HepG2 (cell line): ENCODE data around the gene MED15. TPM values are rescaled to one million over a fixed set of nuclear protein-coding genes. Genes with fewer than 3 reads are reported as not detected.

Experiments used
- GFI1 ChIP-seq: sonication (generic); formaldehyde crosslinking; IDR thresholded peaks from 2 replicates; pipeline ENCODE4 v1.5.0; 2020; ENCODE audit warnings: missing genetic modification reagents, mild to moderate bottlenecking, borderline replicate concordance
- HNRNPUL1 ChIP-seq: fragments of 200-400 bp; formaldehyde crosslinking; IDR thresholded peaks from 2 replicates; pipeline ENCODE4 v1.6.1; 2017; ENCODE audit warnings: low read depth, mild to moderate bottlenecking, low read length, moderate library complexity
- MIER2 ChIP-seq: IDR thresholded peaks from 2 replicates; pipeline ENCODE4 v1.6.1; 2016; ENCODE audit warnings: missing biosample characterization, missing genetic modification reagents
- POLR2A ChIP-seq, 2 experiments: IDR thresholded peaks; 2 replicates each; pipeline ENCODE4 v1.6.1; 2011; ENCODE audit warnings: low read depth in 2 of 2, low read length in 2 of 2, mild to moderate bottlenecking in 1 of 2, moderate library complexity in 1 of 2; ENCODE audit not compliant: insufficient read depth in 1 of 2
- RAD51 ChIP-seq: fragments of 450-650 bp; IDR thresholded peaks from 2 replicates; pipeline ENCODE4 v1.6.1; 2016; ENCODE audit warnings: borderline replicate concordance
- SSRP1 ChIP-seq: IDR thresholded peaks from 2 replicates; pipeline ENCODE4 v1.6.1; 2016; ENCODE audit warnings: control low read depth
- ZBTB38 ChIP-seq: sonication (generic); formaldehyde crosslinking; IDR thresholded peaks from 2 replicates; pipeline ENCODE4 v1.5.1; 2020; ENCODE audit warnings: mild to moderate bottlenecking, missing genetic modification reagents
- ZFP36L1 ChIP-seq: sonication (generic); formaldehyde crosslinking; IDR thresholded peaks from 2 replicates; pipeline ENCODE4 v1.8.0; 2022; ENCODE audit warnings: mild to moderate bottlenecking, missing genetic modification reagents, moderate library complexity
- ZNF3 ChIP-seq: IDR thresholded peaks from 2 replicates; pipeline ENCODE4 v1.7.0; 2017; ENCODE audit warnings: inconsistent platforms
- ZNF33A ChIP-seq: sonication (generic); formaldehyde crosslinking; IDR thresholded peaks from 2 replicates; pipeline ENCODE4 v1.5.1; 2020; ENCODE audit warnings: missing genetic modification reagents, mild to moderate bottlenecking, moderate library complexity, borderline replicate concordance
- ZNF431 ChIP-seq: sonication (generic); formaldehyde crosslinking; IDR thresholded peaks from 2 replicates; pipeline ENCODE4 v1.9.0; 2022; ENCODE audit warnings: missing genetic modification reagents, low read depth, mild to moderate bottlenecking, borderline replicate concordance
- ZNF496 ChIP-seq: sonication (generic); formaldehyde crosslinking; IDR thresholded peaks from 2 replicates; pipeline ENCODE4 v1.8.1; 2023; ENCODE audit warnings: mild to moderate bottlenecking, moderate library complexity, missing genetic modification reagents; ENCODE audit not compliant: insufficient replicate concordance
- ZNF546 ChIP-seq: sonication (generic); formaldehyde crosslinking; conservative IDR thresholded peaks from 2 replicates; pipeline ENCODE4 v1.8.1; 2023; ENCODE audit warnings: mild to moderate bottlenecking, missing genetic modification reagents
- polyA plus RNA-seq, 8 experiments: library from polyadenylated mRNA; depleted of rRNA in 3 of 8; stranded (reverse) in 7 of 8; unstranded in 1 of 8; fragments of >200 nt; fragmentation: Illumina TruSeq in 4 of 8; extraction: Trizol in 4 of 8; gene quantifications; 2 replicates each; pipeline versions ENCODE4 v1.2.1 to v1.2.3, GENCODE V29; 2011 to 2016; ENCODE audit warnings: low read depth in 4 of 8, missing spikeins in 1 of 8, mixed read lengths in 1 of 8; ENCODE audit not compliant: insufficient read depth in 1 of 8
- total RNA-seq, 5 experiments: library from RNA; depleted of rRNA; stranded (reverse); fragments of >200 nt; fragmentation: Illumina TruSeq; extraction: Trizol; gene quantifications; 2 replicates each; pipeline ENCODE4 v1.2.3, GENCODE V29; 2016; ENCODE audit warnings: low read depth in 1 of 5
- TF ChIP-seq, protein P1 (sequence below): sonication (generic); formaldehyde crosslinking; IDR thresholded peaks from 2 replicates; pipeline ENCODE4 v1.4.0; 2020; ENCODE audit warnings: mild to moderate bottlenecking, missing genetic modification reagents
- TF ChIP-seq, protein P2 (sequence below): sonication (generic); formaldehyde crosslinking; IDR thresholded peaks from 2 replicates; pipeline ENCODE4 v1.4.0; 2020; ENCODE audit warnings: mild to moderate bottlenecking, missing genetic modification reagents
- TF ChIP-seq, protein P3 (sequence below): sonication (generic); formaldehyde crosslinking; IDR thresholded peaks from 2 replicates; pipeline ENCODE4 v1.5.1; 2020; ENCODE audit warnings: mild to moderate bottlenecking, missing genetic modification reagents, moderate library complexity
- TF ChIP-seq, protein P4 (sequence below): sonication (generic); formaldehyde crosslinking; IDR thresholded peaks from 2 replicates; pipeline ENCODE4 v1.4.0; 2020; ENCODE audit warnings: missing genetic modification reagents; ENCODE audit errors: not compliant biosample characterization
- TF ChIP-seq, protein P5 (sequence below): sonication (generic); formaldehyde crosslinking; IDR thresholded peaks from 2 replicates; pipeline ENCODE4 v1.5.0; 2020; ENCODE audit warnings: missing genetic modification reagents, mild to moderate bottlenecking, borderline replicate concordance
- TF ChIP-seq, protein P6 (sequence below): sonication (generic); formaldehyde crosslinking; IDR thresholded peaks from 2 replicates; pipeline ENCODE4 v1.4.0; 2020; ENCODE audit warnings: missing genetic modification reagents
- TF ChIP-seq, protein P7 (sequence below): sonication (generic); formaldehyde crosslinking; IDR thresholded peaks from 2 replicates; pipeline ENCODE4 v1.4.0; 2020; ENCODE audit warnings: missing genetic modification reagents

MED15 gene
- total and polyA plus RNA-seq, 2 of the 13 experiments (the other 11 are each of a cell fraction or from before 2014, with no cell fraction given): 14.3 to 27.0 TPM

DNA sequence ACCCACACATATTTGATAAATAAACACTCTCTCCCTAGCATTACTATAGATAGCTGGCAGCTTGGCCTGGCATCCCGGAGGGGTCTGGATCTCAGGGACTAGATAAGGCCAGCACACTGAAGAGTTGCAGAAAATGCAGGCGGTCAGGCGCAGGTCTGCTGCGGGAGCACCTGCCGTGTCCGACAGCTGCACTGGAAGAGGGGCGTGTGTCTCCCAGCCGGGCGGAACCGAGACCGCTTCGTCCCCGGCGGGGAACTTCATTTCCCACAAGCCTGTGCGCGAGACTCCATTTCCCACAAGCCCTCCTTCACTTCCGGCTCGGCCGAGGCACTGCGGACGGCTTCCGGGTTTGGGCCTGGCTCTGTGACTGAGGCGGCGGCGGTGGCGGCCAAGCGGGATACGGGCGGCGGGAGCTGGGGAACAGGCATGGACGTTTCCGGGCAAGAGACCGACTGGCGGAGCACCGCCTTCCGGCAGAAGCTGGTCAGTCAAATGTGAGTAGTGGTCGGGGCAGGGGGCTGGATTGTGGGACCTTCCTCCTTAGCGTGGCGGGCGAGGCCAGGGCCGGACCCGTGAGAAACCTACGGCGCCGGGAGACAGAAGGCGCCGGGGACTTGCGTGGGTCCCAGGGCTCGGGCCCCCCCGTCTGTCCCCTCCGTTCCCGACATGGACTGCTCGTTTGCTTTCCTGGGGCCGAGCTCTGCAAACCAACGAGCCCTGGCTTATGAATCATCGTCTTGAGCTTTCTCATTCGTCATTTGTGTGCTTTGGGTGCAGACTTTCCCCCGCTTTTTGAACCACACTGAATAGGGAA lies at the start of gene MED15 (continued):
- TF ChIP-seq HNRNPUL1: peak; percentile 37; the same call in 1 of the 2 replicates
- no peak for TF ChIP-seq MIER2 (CRISPR knock-in tag)
- peak; percentile 79 for TF ChIP-seq ZBTB38
- 0 out of 2 replicates have a peak, but pooled peaks have one; percentile 77 for TF ChIP-seq ZFP36L1
- no peak for TF ChIP-seq RAD51
- TF ChIP-seq, protein P1, sequence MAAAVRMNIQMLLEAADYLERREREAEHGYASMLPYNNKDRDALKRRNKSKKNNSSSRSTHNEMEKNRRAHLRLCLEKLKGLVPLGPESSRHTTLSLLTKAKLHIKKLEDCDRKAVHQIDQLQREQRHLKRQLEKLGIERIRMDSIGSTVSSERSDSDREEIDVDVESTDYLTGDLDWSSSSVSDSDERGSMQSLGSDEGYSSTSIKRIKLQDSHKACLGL (CRISPR knock-in tag): peak; percentile 83
- peak; percentile 37; the same call in 1 of the 2 replicates for TF ChIP-seq GFI1 (CRISPR knock-in tag)
- no peak for TF ChIP-seq ZNF496 (CRISPR knock-in tag)
- TF ChIP-seq, protein P2, sequence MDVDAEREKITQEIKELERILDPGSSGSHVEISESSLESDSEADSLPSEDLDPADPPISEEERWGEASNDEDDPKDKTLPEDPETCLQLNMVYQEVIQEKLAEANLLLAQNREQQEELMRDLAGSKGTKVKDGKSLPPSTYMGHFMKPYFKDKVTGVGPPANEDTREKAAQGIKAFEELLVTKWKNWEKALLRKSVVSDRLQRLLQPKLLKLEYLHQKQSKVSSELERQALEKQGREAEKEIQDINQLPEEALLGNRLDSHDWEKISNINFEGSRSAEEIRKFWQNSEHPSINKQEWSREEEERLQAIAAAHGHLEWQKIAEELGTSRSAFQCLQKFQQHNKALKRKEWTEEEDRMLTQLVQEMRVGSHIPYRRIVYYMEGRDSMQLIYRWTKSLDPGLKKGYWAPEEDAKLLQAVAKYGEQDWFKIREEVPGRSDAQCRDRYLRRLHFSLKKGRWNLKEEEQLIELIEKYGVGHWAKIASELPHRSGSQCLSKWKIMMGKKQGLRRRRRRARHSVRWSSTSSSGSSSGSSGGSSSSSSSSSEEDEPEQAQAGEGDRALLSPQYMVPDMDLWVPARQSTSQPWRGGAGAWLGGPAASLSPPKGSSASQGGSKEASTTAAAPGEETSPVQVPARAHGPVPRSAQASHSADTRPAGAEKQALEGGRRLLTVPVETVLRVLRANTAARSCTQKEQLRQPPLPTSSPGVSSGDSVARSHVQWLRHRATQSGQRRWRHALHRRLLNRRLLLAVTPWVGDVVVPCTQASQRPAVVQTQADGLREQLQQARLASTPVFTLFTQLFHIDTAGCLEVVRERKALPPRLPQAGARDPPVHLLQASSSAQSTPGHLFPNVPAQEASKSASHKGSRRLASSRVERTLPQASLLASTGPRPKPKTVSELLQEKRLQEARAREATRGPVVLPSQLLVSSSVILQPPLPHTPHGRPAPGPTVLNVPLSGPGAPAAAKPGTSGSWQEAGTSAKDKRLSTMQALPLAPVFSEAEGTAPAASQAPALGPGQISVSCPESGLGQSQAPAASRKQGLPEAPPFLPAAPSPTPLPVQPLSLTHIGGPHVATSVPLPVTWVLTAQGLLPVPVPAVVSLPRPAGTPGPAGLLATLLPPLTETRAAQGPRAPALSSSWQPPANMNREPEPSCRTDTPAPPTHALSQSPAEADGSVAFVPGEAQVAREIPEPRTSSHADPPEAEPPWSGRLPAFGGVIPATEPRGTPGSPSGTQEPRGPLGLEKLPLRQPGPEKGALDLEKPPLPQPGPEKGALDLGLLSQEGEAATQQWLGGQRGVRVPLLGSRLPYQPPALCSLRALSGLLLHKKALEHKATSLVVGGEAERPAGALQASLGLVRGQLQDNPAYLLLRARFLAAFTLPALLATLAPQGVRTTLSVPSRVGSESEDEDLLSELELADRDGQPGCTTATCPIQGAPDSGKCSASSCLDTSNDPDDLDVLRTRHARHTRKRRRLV (CRISPR knock-in tag): 0 out of 2 replicates have a peak, but pooled peaks have one; percentile 74
- TF ChIP-seq ZNF431 (CRISPR knock-in tag): peak; percentile 61; the same call in 1 of the 2 replicates
- no peak for TF ChIP-seq SSRP1 (CRISPR knock-in tag)
- TF ChIP-seq, protein P3, sequence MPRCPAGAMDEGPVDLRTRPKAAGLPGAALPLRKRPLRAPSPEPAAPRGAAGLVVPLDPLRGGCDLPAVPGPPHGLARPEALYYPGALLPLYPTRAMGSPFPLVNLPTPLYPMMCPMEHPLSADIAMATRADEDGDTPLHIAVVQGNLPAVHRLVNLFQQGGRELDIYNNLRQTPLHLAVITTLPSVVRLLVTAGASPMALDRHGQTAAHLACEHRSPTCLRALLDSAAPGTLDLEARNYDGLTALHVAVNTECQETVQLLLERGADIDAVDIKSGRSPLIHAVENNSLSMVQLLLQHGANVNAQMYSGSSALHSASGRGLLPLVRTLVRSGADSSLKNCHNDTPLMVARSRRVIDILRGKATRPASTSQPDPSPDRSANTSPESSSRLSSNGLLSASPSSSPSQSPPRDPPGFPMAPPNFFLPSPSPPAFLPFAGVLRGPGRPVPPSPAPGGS (CRISPR knock-in tag): no peak
- no peak for TF ChIP-seq ZNF3 (CRISPR knock-in tag)
- TF ChIP-seq, protein P4, sequence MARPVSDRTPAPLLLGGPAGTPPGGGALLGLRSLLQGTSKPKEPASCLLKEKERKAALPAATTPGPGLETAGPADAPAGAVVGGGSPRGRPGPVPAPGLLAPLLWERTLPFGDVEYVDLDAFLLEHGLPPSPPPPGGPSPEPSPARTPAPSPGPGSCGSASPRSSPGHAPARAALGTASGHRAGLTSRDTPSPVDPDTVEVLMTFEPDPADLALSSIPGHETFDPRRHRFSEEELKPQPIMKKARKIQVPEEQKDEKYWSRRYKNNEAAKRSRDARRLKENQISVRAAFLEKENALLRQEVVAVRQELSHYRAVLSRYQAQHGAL: no peak
- TF ChIP-seq, protein P5, sequence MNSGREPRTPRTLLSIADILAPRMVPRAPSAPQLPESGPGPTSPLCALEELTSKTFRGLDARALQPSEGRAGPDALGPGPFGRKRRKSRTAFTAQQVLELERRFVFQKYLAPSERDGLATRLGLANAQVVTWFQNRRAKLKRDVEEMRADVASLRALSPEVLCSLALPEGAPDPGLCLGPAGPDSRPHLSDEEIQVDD (CRISPR knock-in tag): 0 out of 2 replicates have a peak, but pooled peaks have one; percentile 36
- TF ChIP-seq POLR2A (IDR thresholded peaks at IDR 0.05; ENCODE audit: insufficient read depth in 1 of 2, low read depth in 2 of 2, low read length in 2 of 2): peak; percentile 75 to 82
- TF ChIP-seq, protein P6, sequence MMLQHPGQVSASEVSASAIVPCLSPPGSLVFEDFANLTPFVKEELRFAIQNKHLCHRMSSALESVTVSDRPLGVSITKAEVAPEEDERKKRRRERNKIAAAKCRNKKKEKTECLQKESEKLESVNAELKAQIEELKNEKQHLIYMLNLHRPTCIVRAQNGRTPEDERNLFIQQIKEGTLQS: no peak
- TF ChIP-seq ZNF33A: no peak
- TF ChIP-seq, protein P7, sequence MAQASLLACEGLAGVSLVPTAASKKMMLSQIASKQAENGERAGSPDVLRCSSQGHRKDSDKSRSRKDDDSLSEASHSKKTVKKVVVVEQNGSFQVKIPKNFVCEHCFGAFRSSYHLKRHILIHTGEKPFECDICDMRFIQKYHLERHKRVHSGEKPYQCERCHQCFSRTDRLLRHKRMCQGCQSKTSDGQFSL (CRISPR knock-in tag): no peak
- 0 out of 2 replicates have a peak, but pooled peaks have one; percentile 44 for TF ChIP-seq ZNF546 (CRISPR knock-in tag)
